COLO829 (cell line): ENCODE data around the gene KCNN1.
"Not testable (repeated sequence)": the region's sequence is repeated elsewhere in the genome, so short reads cannot be mapped to it uniquely, and the experiment has no call there.

ENCODE experiments used
- DNase-seq: peaks from one replicate; pipeline ENCODE4 v3.0.0; 2012; ENCODE audit warnings: low spot score

Gene KCNN1

GRCh38 chr19:17966550-17967256, at the start of gene KCNN1:
TSS of gene KCNN1 (plus strand) at chr19:17967107. CDS start at chr19:17973889, 6,782 bp downstream.
- peak; percentile 65 for DNase-seq

- not testable (repeated sequence) for DNase-seq
Observed at GRCh38 chr19:17918151-17918550, 48.8 kb upstream of the KCNN1 start.

- DNase-seq: not testable (repeated sequence)
Observed at GRCh38 chr19:17919122-17919521, 47.8 kb upstream of the KCNN1 start.

GRCh38 chr19:17920527-17920926, 46.4 kb upstream of the KCNN1 start:
- no peak for DNase-seq

- no peak for DNase-seq
Observed at GRCh38 chr19:17922138-17922537, 44.8 kb upstream of the KCNN1 start.

GRCh38 chr19:17926044-17926443, 40.9 kb upstream of the KCNN1 start:
- DNase-seq: no peak

- DNase-seq: no peak
Observed at GRCh38 chr19:17929056-17929455, 37.9 kb upstream of the KCNN1 start.

- no peak for DNase-seq
Observed at GRCh38 chr19:17931532-17932191, 35.2 kb upstream of the KCNN1 start.

GRCh38 chr19:17932485-17933338, 34.2 kb upstream of the KCNN1 start, which contains the start of gene CCDC124:
TSS of gene CCDC124 (plus strand) at chr19:17933015. CDS start at chr19:17936421, 3,406 bp downstream.
- peak; percentile 88 for DNase-seq

- no peak for DNase-seq
Observed at GRCh38 chr19:17933414-17934129, 33.3 kb upstream of the KCNN1 start.

- no peak for DNase-seq
Observed at GRCh38 chr19:17936379-17936778, 30.5 kb upstream of the KCNN1 start.

- DNase-seq: no peak
Observed at GRCh38 chr19:17937371-17937900, 29.5 kb upstream of the KCNN1 start.

- DNase-seq: peak; percentile 94
Observed at GRCh38 chr19:17938092-17938845, 28.6 kb upstream of the KCNN1 start.

GRCh38 chr19:17942181-17942580, 24.7 kb upstream of the KCNN1 start:
- DNase-seq: no peak

GRCh38 chr19:17942582-17943273, 24.2 kb upstream of the KCNN1 start:
- no peak for DNase-seq

GRCh38 chr19:17943274-17944221, 23.4 kb upstream of the KCNN1 start:
- no peak for DNase-seq

- DNase-seq: no peak
Observed at GRCh38 chr19:17944301-17944700, 22.6 kb upstream of the KCNN1 start.

GRCh38 chr19:17946965-17947784, 19.7 kb upstream of the KCNN1 start:
- no peak for DNase-seq
